Kidney (tissue), 14 donors: Measurements from ENCODE around the gene PTPRU. TPM values are rescaled to one million over a fixed set of nuclear protein-coding genes. Genes with fewer than 3 reads are reported as not detected.

Experiments
- DNase-seq, 5 donors: peaks; one replicate each; pipeline ENCODE4 v3.0.0-alpha.2; 2013 to 2020
- FAIRE-seq: peaks from 2 replicates; lab custom pipeline; 2012; peaks lifted over from hg19 to GRCh38; lab: Jason Lieb, UNC
- H3K27ac ChIP-seq, 2 donors: one replicate each; pipeline ENCODE4 v1.7.0; 2013; ENCODE audit warnings: low read depth in 2 of 2, low read length in 2 of 2, inconsistent platforms in 1 of 2
- H3K27me3 ChIP-seq: one replicate; pipeline ENCODE4 v1.7.1; 2013; ENCODE audit warnings: low read length, inconsistent platforms; ENCODE audit not compliant: control insufficient read depth, insufficient read depth
- H3K36me3 ChIP-seq, 3 donors: one replicate each; pipeline versions ENCODE4 v1.7.0 to v1.7.1; 2013; ENCODE audit warnings: low read length in 3 of 3, control low read depth in 1 of 3, inconsistent platforms in 1 of 3; ENCODE audit not compliant: insufficient read depth in 3 of 3, control insufficient read depth in 2 of 3
- H3K4me1 ChIP-seq, 3 donors: one replicate each; pipeline versions ENCODE4 v1.7.0 to v1.7.1; 2013; ENCODE audit warnings: low read length in 3 of 3, inconsistent platforms in 1 of 3, low read depth in 1 of 3; ENCODE audit not compliant: control insufficient read depth in 2 of 3, insufficient read depth in 2 of 3
- H3K4me3 ChIP-seq, 3 donors: one replicate each; pipeline versions ENCODE4 v1.7.0 to v1.8.1; 2013; ENCODE audit warnings: low read length in 3 of 3, control low read depth in 1 of 3, inconsistent platforms in 1 of 3
- H3K9ac ChIP-seq, 3 donors: one replicate each; pipeline versions ENCODE4 v1.7.0 to v1.7.1; 2013; ENCODE audit warnings: low read length in 3 of 3, control low read depth in 1 of 3, inconsistent platforms in 1 of 3
- H3K9me3 ChIP-seq, 3 donors: one replicate each; pipeline versions ENCODE4 v1.7.0 to v1.7.1; 2013; ENCODE audit warnings: low read length in 3 of 3, control low read depth in 1 of 3, inconsistent platforms in 1 of 3; ENCODE audit not compliant: control insufficient read depth in 2 of 3, insufficient read depth in 1 of 3
- CTCF ChIP-seq: IDR thresholded peaks from 3 replicates; pipeline ENCODE4 v1.5.1; 2012; ENCODE audit warnings: mild to moderate bottlenecking, moderate library complexity, borderline replicate concordance; ENCODE audit not compliant: insufficient read depth; ENCODE audit errors: extremely low read depth
- intact Hi-C: fragments of 100-400 bp; cut with DNase I; formaldehyde crosslinking; loops from one replicate; pipeline ENCODE4 v1.11.1; 2022
- polyA plus RNA-seq: library from polyadenylated mRNA; stranded (reverse); fragments of 350-450 nt; fragmentation: Illumina TruSeq; extraction: RNeasy Lipid Tissue Mini Kit (QIAGEN cat#74804); gene quantifications from one replicate; pipeline ENCODE4 v1.2.3, GENCODE V29; 2014; ENCODE audit warnings: low read depth, low replicate concordance; ENCODE audit not compliant: insufficient read depth
- total RNA-seq: library from RNA; stranded (reverse); fragmentation: NEBNext Ultra II Directional; extraction: Animal tissue kit (Norgen Biotek cat#: 25700); gene quantifications from one replicate; pipeline ENCODE4 v1.2.1, GENCODE V29; 2021
- donor health status: control.
- donor health status: control.
- donor health status: control.
- donor health status: control.
- donor health status: control.
- donor health status: DM: yes; HTN: yes; CAD: no.
- donor health status: Normal renal cell carcinoma (clear cell type).

Gene PTPRU
- total and polyA plus RNA-seq, 2 donors from 2014 or later = 3.7 to 53.6 TPM

- no peak for FAIRE-seq
- no peaks in the 10 kb centered on the region for H3K36me3 ChIP-seq
- DNase-seq = no peak
- no peaks in the 10 kb centered on the region for H3K9me3 ChIP-seq
- H3K4me3 ChIP-seq = no peak overlapping the region
- H3K27me3 ChIP-seq = no peaks in the 10 kb centered on the region
- no peak for TF ChIP-seq CTCF
- no peak overlapping the region for H3K9ac ChIP-seq
- no peaks in the 10 kb centered on the region for H3K4me1 ChIP-seq
- intact Hi-C loops = no loop called here
- no peak overlapping the region for H3K27ac ChIP-seq
Observed at GRCh38 chr1:29266912-29267311, 30.6 kb downstream of the PTPRU start.

- H3K4me1 ChIP-seq = no peaks in the 10 kb centered on the region
- no peaks in the 10 kb centered on the region for H3K27me3 ChIP-seq
- no peak for TF ChIP-seq CTCF
- FAIRE-seq (no peak), DNase-seq (peak in 3 of 5 donors; percentile 51 to 63 (median 56))
- no peak overlapping the region for H3K27ac ChIP-seq
- H3K9ac ChIP-seq = no peak overlapping the region
- no peaks in the 10 kb centered on the region for H3K36me3 ChIP-seq
- intact Hi-C loops = no loop called here
- H3K4me3 ChIP-seq = no peak overlapping the region
- H3K9me3 ChIP-seq = no peaks in the 10 kb centered on the region
Observed at GRCh38 chr1:29267321-29268070, 31.2 kb downstream of the PTPRU start.

GRCh38 chr1:29269382-29269781, 33.1 kb downstream of the PTPRU start:
- no peak overlapping the region for H3K4me3 ChIP-seq
- DNase-seq (peak in 2 of 5 donors; percentile 66 to 85), FAIRE-seq (no peak)
- no peak for TF ChIP-seq CTCF
- no peaks in the 10 kb centered on the region for H3K27me3 ChIP-seq
- H3K9ac ChIP-seq = no peak overlapping the region
- no peaks in the 10 kb centered on the region for H3K9me3 ChIP-seq
- H3K4me1 ChIP-seq = no peaks in the 10 kb centered on the region
- no peak overlapping the region for H3K27ac ChIP-seq
- H3K36me3 ChIP-seq = no peaks in the 10 kb centered on the region
- intact Hi-C loops = no loop called here
